DND-41 (cell line): ENCODE measurements around the gene NAGA.

Source experiments
- ATAC-seq: fragments of 200-7000 bp; cut with Tn5 transposase; 3 replicates; pipeline ENCODE4 v1.9.1; 2021; ENCODE audit warnings: low read depth; ENCODE audit not compliant: insufficient read depth
- DNase-seq: peaks from one replicate; pipeline ENCODE4 v3.0.0-alpha.2; 2020
- H2AFZ ChIP-seq: 2 replicates; pipeline ENCODE4 v1.6.0; 2012; ENCODE audit warnings: low read depth, low read length
- H3K27ac ChIP-seq: 2 replicates; pipeline ENCODE4 v1.5.1; 2012; ENCODE audit warnings: low read length, inconsistent platforms
- H3K27me3 ChIP-seq: fragments of 200-600 bp; sonication (generic); 2 replicates; pipeline ENCODE4 v1.6.0; 2012; ENCODE audit warnings: low read length, mild to moderate bottlenecking, inconsistent platforms; ENCODE audit not compliant: insufficient read depth, poor library complexity
- H3K36me3 ChIP-seq: 2 replicates; pipeline ENCODE4 v1.5.1; 2012; ENCODE audit warnings: low read length, inconsistent platforms; ENCODE audit not compliant: insufficient read depth
- H3K4me1 ChIP-seq: 2 replicates; pipeline ENCODE4 v1.5.1; 2012; ENCODE audit warnings: mild to moderate bottlenecking, low read length; ENCODE audit not compliant: insufficient read depth
- H3K4me2 ChIP-seq: 2 replicates; pipeline ENCODE4 v1.6.0; 2012; ENCODE audit warnings: mild to moderate bottlenecking, moderate library complexity, low read length, inconsistent platforms; ENCODE audit not compliant: insufficient read depth
- H3K4me3 ChIP-seq, 2 experiments: fragments of 200-600 bp in 1 of 2; shearing (Covaris generic) in 1 of 2; 2 replicates each; pipeline ENCODE4 v1.5.1; 2012 to 2016; ENCODE audit warnings: inconsistent platforms in 2 of 2, low read length in 2 of 2, mild to moderate bottlenecking in 2 of 2, low read depth in 1 of 2, moderate library complexity in 1 of 2
- H3K79me2 ChIP-seq: 2 replicates; pipeline ENCODE4 v1.6.0; 2012; ENCODE audit warnings: low read length, inconsistent platforms; ENCODE audit not compliant: insufficient read depth
- H3K9ac ChIP-seq: 2 replicates; pipeline ENCODE4 v1.6.0; 2012; ENCODE audit warnings: low read depth, mild to moderate bottlenecking, inconsistent platforms, low read length, moderate library complexity
- H3K9me3 ChIP-seq: 2 replicates; pipeline ENCODE4 v1.5.1; 2012; ENCODE audit warnings: low read length, moderate library complexity, mild to moderate bottlenecking, inconsistent platforms; ENCODE audit not compliant: insufficient read depth, severe bottlenecking
- H4K20me1 ChIP-seq: 2 replicates; pipeline ENCODE4 v1.6.0; 2012; ENCODE audit warnings: low read length; ENCODE audit not compliant: insufficient read depth
- CTCF ChIP-seq: IDR thresholded peaks from 2 replicates; pipeline ENCODE4 v1.5.1; 2012; ENCODE audit warnings: borderline replicate concordance, low read length, moderate library complexity, mild to moderate bottlenecking; ENCODE audit not compliant: poor library complexity, severe bottlenecking; ENCODE audit errors: extremely low read depth
- EZH2 ChIP-seq: IDR thresholded peaks from 3 replicates; pipeline ENCODE4 v1.6.1; 2012; ENCODE audit warnings: borderline replicate concordance, low read depth, mild to moderate bottlenecking, moderate library complexity, low read length, inconsistent platforms; ENCODE audit not compliant: severe bottlenecking

Gene NAGA

GRCh38 chr22:42065438-42066125 lies 5.0 kb downstream of the NAGA start:
- Histone ChIP-seq H3K27ac (no peak overlapping the region), H3K36me3 (peaks cover 42% of the 10 kb centered on the region), H3K79me2 (peaks cover 8% of the 10 kb centered on the region; the same call in 1 of the 2 replicates), H3K4me3 (no peak overlapping the region), H2AFZ (no peak overlapping the region), H4K20me1 (0 out of 2 replicates have a peak, but pooled peaks cover 2% of the 10 kb centered on the region), H3K9ac (no peak overlapping the region), H3K4me2 (no peak overlapping the region), H3K27me3 (no peaks in the 10 kb centered on the region), H3K4me1 (peaks cover 18% of the 10 kb centered on the region), H3K9me3 (no peaks in the 10 kb centered on the region)
- ATAC-seq, result no peak
- DNase-seq, result no peak
- TF ChIP-seq CTCF (no peak), EZH2 (no peak)

- 0 out of 2 replicates have a peak, but pooled peaks cover 2% of the 10 kb centered on the region for H4K20me1 ChIP-seq
- H3K79me2 ChIP-seq, result no peaks in the 10 kb centered on the region
- no peak overlapping the region for H2AFZ ChIP-seq
- TF ChIP-seq EZH2 (no peak), CTCF (no peak)
- H3K27me3 ChIP-seq, result no peaks in the 10 kb centered on the region
- H3K4me3 ChIP-seq, result no peak overlapping the region
- no peak overlapping the region for H3K27ac ChIP-seq
- peaks cover 8% of the 10 kb centered on the region for H3K4me1 ChIP-seq
- peaks cover 51% of the 10 kb centered on the region for H3K36me3 ChIP-seq
- DNase-seq (no peak), ATAC-seq (no peak)
- no peaks in the 10 kb centered on the region for H3K9me3 ChIP-seq
- H3K9ac ChIP-seq, result no peak overlapping the region
- H3K4me2 ChIP-seq, result no peak overlapping the region
These were observed 6.0 kb downstream of the NAGA start for GRCh38 chr22:42064629-42065028.

- Histone ChIP-seq H2AFZ (no peak overlapping the region), H3K79me2 (no peaks in the 10 kb centered on the region), H3K27ac (no peak overlapping the region), H3K36me3 (peaks cover 56% of the 10 kb centered on the region), H3K9ac (no peak overlapping the region), H3K9me3 (peaks cover 2% of the 10 kb centered on the region), H3K4me1 (no peaks in the 10 kb centered on the region), H3K4me2 (no peak overlapping the region), H4K20me1 (0 out of 2 replicates have a peak, but pooled peaks cover 2% of the 10 kb centered on the region), H3K4me3 (no peak overlapping the region), H3K27me3 (no peaks in the 10 kb centered on the region)
- DNase-seq (no peak), ATAC-seq (no peak)
- TF ChIP-seq EZH2, result no peak
- no peak for TF ChIP-seq CTCF
These were observed 8.0 kb downstream of the NAGA start for GRCh38 chr22:42062506-42063170.
